GM19099 (cell line): Measurements from ENCODE around the gene IRF2BP2.

Source experiments
- POLR2A ChIP-seq: IDR thresholded peaks from 3 replicates; pipeline ENCODE4 v1.6.1; 2011; ENCODE audit warnings: low read depth; ENCODE audit not compliant: insufficient read length; ENCODE audit errors: extremely low read depth

IRF2BP2 gene

GRCh38 chr1:234643111-234643849 lies 33.3 kb upstream of the IRF2BP2 start:
- no peak for TF ChIP-seq POLR2A

GRCh38 chr1:234642428-234642827 lies 32.5 kb upstream of the IRF2BP2 start:
- TF ChIP-seq POLR2A = no peak

GRCh38 chr1:234639961-234640360 lies 30.0 kb upstream of the IRF2BP2 start:
- TF ChIP-seq POLR2A = no peak

DNA sequence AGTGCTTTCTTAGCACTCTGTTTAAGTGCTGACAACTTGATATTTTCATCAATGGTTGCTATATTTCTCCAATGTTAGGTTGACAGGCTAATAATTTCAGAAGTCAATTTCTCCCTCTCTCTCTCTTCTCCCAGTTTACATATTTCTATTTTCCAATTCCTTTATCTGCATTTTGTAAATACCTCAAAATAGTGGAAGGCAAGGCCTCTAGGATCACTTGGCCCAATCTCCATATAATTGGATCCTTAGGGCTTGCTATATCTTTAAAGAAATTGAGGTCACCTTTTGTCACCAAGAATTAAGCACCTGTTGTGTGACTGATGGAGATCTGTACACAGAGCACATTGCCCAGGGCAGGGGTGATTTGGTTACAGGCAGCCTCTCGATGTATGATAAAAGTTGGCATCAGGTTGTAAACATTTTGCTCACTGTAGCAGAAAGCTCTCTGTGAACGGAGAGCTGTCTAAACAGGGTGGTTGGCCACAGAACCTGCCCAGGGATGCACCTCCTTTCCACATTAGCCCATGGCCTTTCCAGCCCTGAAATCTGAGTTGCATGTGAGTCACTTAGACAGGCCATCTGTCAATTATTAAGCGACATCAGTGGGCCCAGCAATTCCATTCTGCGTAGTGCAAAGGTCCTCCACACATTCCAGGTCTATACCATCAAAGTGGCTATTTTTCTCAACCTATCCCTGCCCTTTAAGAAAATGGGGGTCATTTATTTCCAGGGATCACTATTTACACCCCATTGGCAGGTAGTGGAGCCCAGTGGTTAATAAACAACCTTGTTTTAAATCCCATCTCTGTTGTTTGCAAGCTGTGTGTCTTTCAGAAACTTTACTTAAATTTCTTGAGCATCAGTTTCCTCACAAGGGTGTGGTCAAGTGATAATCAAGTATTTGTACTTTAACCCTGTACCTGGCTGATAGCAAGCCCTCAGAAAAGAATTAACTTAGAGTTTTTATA lies 29.1 kb upstream of the IRF2BP2 start:
- no peak for TF ChIP-seq POLR2A

- TF ChIP-seq POLR2A = no peak
Measured at GRCh38 chr1:234634387-234634786, 24.4 kb upstream of the IRF2BP2 start.

GRCh38 chr1:234633246-234634003 lies 23.4 kb upstream of the IRF2BP2 start:
- no peak for TF ChIP-seq POLR2A

- no peak for TF ChIP-seq POLR2A
Measured at GRCh38 chr1:234632225-234632624, 22.2 kb upstream of the IRF2BP2 start.

DNA sequence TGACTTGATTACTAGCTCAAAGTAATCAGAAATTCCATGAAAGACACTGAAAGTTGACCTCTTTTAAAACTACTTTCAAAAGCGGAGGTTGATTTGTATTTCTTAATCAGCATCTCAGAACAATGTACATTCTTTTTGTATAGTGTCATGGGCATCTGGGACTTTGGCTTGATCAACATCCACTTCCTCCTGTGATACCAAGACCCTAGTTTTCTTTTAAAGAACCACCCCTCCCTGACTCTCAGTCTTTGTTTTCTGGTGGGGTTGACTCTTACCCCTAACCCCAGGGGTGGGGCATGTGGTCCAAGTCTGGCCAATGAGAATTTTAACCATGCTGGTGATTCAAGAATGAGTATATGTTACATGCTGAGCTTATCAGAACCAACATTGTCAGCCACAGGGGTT lies 21.7 kb upstream of the IRF2BP2 start:
- TF ChIP-seq POLR2A = no peak

GRCh38 chr1:234629026-234629425 lies 19.0 kb upstream of the IRF2BP2 start:
- TF ChIP-seq POLR2A = no peak

- TF ChIP-seq POLR2A = no peak
Measured at GRCh38 chr1:234628089-234628488, 18.1 kb upstream of the IRF2BP2 start.

DNA sequence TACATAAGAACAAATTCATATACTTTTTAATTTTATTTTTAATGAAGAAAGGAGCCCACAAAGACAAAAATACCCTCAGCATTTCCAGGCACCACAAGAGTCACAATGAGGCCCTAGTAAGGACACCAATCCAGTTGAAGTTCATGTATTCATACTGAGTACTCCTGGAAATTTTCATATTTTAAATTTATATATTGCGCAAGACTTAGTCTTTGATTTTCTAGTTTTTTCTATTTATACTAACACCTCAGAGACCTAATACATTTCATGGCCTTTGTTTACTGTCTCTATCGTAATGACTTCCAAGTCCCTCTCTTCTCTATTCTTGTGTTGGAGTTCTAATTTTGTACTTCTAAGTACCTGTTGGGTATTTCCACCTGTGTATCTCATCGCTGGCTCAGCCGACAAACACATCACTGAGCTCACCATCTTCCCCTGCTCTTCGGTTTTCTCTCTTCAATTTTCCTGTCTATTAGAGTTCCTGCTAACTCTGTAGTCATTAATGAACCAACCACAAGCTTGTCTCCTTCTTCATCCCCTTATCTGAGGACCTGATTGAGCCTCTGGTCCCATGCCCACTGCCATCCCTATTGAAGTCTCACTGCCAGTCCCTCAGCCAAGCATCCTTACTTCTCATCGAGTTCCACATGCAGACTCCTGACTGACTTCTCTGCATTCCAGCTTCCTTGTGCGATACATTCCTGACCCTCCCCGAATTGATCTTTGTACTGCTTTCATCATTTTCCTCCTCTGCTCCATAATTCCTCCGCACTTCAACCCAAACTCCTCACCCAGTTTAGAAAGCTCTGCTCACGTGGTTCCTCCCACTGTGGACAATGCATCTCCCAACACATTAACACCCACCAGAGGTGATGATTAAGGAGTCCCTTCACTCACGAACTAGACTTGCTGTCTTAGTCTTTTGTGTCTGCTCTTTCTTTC lies 17.3 kb upstream of the IRF2BP2 start:
- TF ChIP-seq POLR2A = no peak

GRCh38 chr1:234626391-234626790 lies 16.4 kb upstream of the IRF2BP2 start:
- TF ChIP-seq POLR2A = no peak

- TF ChIP-seq POLR2A = no peak
Measured at GRCh38 chr1:234624724-234625117, 14.7 kb upstream of the IRF2BP2 start.
